Measurements from ENCODE around the gene FRMD4A.

DNA sequence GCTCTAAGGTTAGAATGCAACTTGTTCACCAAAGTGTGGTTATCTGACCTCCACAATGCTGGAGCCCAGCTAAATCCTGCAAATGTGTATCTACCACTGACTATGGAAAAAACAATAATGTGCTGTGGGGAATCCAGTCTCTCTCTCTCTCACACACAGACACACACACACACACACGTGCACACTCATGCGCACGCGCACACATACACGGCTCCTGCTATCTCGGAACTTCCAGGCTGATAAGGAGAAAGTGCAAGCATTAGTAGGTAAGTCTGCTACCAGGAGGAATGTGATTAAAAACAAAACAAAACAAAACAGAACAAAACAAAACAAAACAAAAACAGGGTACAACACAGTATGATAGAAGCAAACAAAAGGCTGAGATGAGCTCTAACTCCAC lies 205.2 kb downstream of the FRMD4A start:
- no peak for TF ChIP-seq EZH2 (optimal IDR thresholded peaks at IDR 0.05; ENCODE audit: low read depth, low read length)
- no peak for TF ChIP-seq CTCF (IDR thresholded peaks at IDR 0.05; ENCODE audit: low read length)

Measured in MM.1S (cell line).